PC-9 (cell line): ENCODE results near the gene GGACT. TPM values are rescaled to one million over a fixed set of nuclear protein-coding genes. Genes with fewer than 3 reads are reported as not detected.

ENCODE experiments used
- BruUV-seq: library from RNA; stranded (reverse); fragments of 400-500 nt; replicated peaks from 2 replicates; lab custom pipeline; 2021; lab: Mats Ljungman, UMichigan
- CTCF ChIA-PET: fragments of 300-600 bp; sonication (Branson Sonifier 250); formaldehyde crosslinking; loops from one replicate; lab custom pipeline; 2022; ENCODE audit warnings: antibody characterized with exemption; lab: Charles Lee
- POLR2A ChIA-PET: fragments of 300-600 bp; sonication (Branson Sonifier 250); formaldehyde crosslinking; loops from one replicate; lab custom pipeline; 2022; ENCODE audit warnings: antibody characterized with exemption; ENCODE audit not compliant: unreplicated experiment; lab: Charles Lee
- DNase-seq, 2 experiments: peaks; one replicate each; pipeline versions ENCODE4 v3.0.0 to v3.0.0-alpha.2; 2015 to 2022; ENCODE audit warnings: mixed read lengths in 1 of 2
- H2AFZ ChIP-seq: fragments of 200-600 bp; sonication (generic); 2 replicates; pipeline ENCODE4 v1.8.1; 2017; ENCODE audit warnings: antibody characterized with exemption
- H3F3A ChIP-seq: fragments of 200-600 bp; sonication (generic); 2 replicates; pipeline ENCODE4 v1.8.1; 2017; ENCODE audit warnings: antibody characterized with exemption, mild to moderate bottlenecking, low read depth; ENCODE audit not compliant: insufficient read depth
- H3K27ac ChIP-seq: fragments of 200-600 bp; sonication (generic); 2 replicates; pipeline ENCODE4 v1.6.1; 2016; ENCODE audit warnings: mixed run types
- H3K27me3 ChIP-seq: fragments of 200-600 bp; sonication (generic); 2 replicates; pipeline ENCODE4 v1.6.1; 2016; ENCODE audit warnings: low read depth, mixed run types; ENCODE audit not compliant: insufficient read depth
- H3K36me3 ChIP-seq: fragments of 200-600 bp; sonication (generic); 2 replicates; pipeline ENCODE4 v1.6.1; 2016; ENCODE audit warnings: low read depth, mixed run types
- H3K4me1 ChIP-seq: fragments of 200-600 bp; sonication (generic); replicated peaks from 2 replicates; pipeline ENCODE4 v1.6.1; 2016; ENCODE audit warnings: mixed run types; ENCODE audit not compliant: insufficient read depth
- H3K4me2 ChIP-seq: fragments of 200-600 bp; sonication (generic); 2 replicates; pipeline ENCODE4 v1.6.1; 2017; ENCODE audit warnings: mixed run types
- H3K4me3 ChIP-seq: fragments of 200-600 bp; sonication (generic); 2 replicates; pipeline ENCODE4 v1.6.1; 2016; ENCODE audit warnings: mixed run types
- H3K79me2 ChIP-seq: fragments of 200-600 bp; sonication (generic); 2 replicates; pipeline ENCODE4 v1.6.1; 2017; ENCODE audit warnings: low read depth, mixed run types
- H3K9me2 ChIP-seq: fragments of 200-600 bp; sonication (generic); 2 replicates; pipeline ENCODE4 v1.8.1; 2017; ENCODE audit warnings: mild to moderate bottlenecking; ENCODE audit not compliant: insufficient read depth
- H3K9me3 ChIP-seq: fragments of 200-600 bp; sonication (generic); 2 replicates; pipeline ENCODE4 v1.8.1; 2016; ENCODE audit warnings: low read depth; ENCODE audit not compliant: insufficient read depth
- H4K20me1 ChIP-seq: fragments of 200-600 bp; sonication (generic); 2 replicates; pipeline ENCODE4 v1.8.1; 2017; ENCODE audit not compliant: insufficient read depth
- CTCF ChIP-seq: fragments of 200-600 bp; sonication (generic); conservative IDR thresholded peaks from 2 replicates; pipeline ENCODE4 v1.6.1; 2017; ENCODE audit warnings: mixed run types, antibody characterized with exemption, mild to moderate bottlenecking, moderate library complexity
- EZH2 ChIP-seq: fragments of 200-600 bp; sonication (generic); IDR thresholded peaks from 2 replicates; pipeline ENCODE4 v1.8.0; 2017; ENCODE audit warnings: antibody characterized with exemption, low read depth
- intact Hi-C: fragments of 100-400 bp; cut with micrococcal nuclease; formaldehyde crosslinking; loops from one replicate; pipeline ENCODE4 v1.10.0; 2022; ENCODE audit not compliant: unreplicated experiment
- total RNA-seq: library from RNA; stranded (reverse); gene quantifications from 2 replicates; pipeline ENCODE4 v1.2.3, GENCODE V29; 2021

Gene GGACT
- total RNA-seq, 1 experiment from 2014 or later, result 4.9 TPM

- ChIA-PET CTCF (no interaction called here), POLR2A (interaction anchor here (0.5 kb wide), 1 partner anchor 9 kb away, joined by 4 read pairs; no protein-coding TSS in a partner anchor)
- intact Hi-C loops, result loop anchor here (5.0 to 10.0 kb wide), 2 partner anchors 59 to 101 kb away; no protein-coding TSS in a partner anchor
- H3K4me2 ChIP-seq, result no peak overlapping the region
- H4K20me1 ChIP-seq, result peaks cover 5% of the 10 kb centered on the region; the same call in 1 of the 2 replicates
- no peak overlapping the region for H3K27ac ChIP-seq
- BruUV-seq, result no TSS peak
- H3F3A ChIP-seq, result peaks cover 17% of the 10 kb centered on the region; the same call in 1 of the 2 replicates
- peaks cover 27% of the 10 kb centered on the region for H3K4me1 ChIP-seq
- H3K9me3 ChIP-seq, result no peaks in the 10 kb centered on the region
- no peak for TF ChIP-seq EZH2
- no peak for TF ChIP-seq CTCF
- H3K4me3 ChIP-seq, result no peak overlapping the region
- H3K9me2 ChIP-seq, result no peaks in the 10 kb centered on the region
- no peak for DNase-seq
- H2AFZ ChIP-seq, result no peak overlapping the region
- H3K79me2 ChIP-seq, result no peaks in the 10 kb centered on the region
- H3K27me3 ChIP-seq, result no peaks in the 10 kb centered on the region
- H3K36me3 ChIP-seq, result no peaks in the 10 kb centered on the region
Observed at GRCh38 chr13:100493418-100493817, 95.2 kb downstream of the GGACT start.

GRCh38 chr13:100491164-100491842, 97.3 kb downstream of the GGACT start:
- ChIA-PET CTCF (interaction anchor here (1.4 kb wide), 1 partner anchor 57 kb away, joined by 3 read pairs; no protein-coding TSS in a partner anchor), POLR2A (interaction anchor here (0.6 to 0.7 kb wide), 3 partner anchors 58 to 681 kb away, joined by 5 to 11 read pairs (median 6); no protein-coding TSS in a partner anchor)
- TF ChIP-seq EZH2 (no peak), CTCF (no peak)
- Histone ChIP-seq H3K4me2 (peak overlapping the region; percentile 58), H2AFZ (no peak overlapping the region), H4K20me1 (peaks cover 5% of the 10 kb centered on the region; the same call in 1 of the 2 replicates), H3K4me1 (peaks cover 27% of the 10 kb centered on the region), H3K9me2 (no peaks in the 10 kb centered on the region), H3K4me3 (no peak overlapping the region), H3K36me3 (no peaks in the 10 kb centered on the region), H3K27me3 (no peaks in the 10 kb centered on the region), H3K9me3 (no peaks in the 10 kb centered on the region), H3F3A (peaks cover 17% of the 10 kb centered on the region; the same call in 1 of the 2 replicates), H3K79me2 (no peaks in the 10 kb centered on the region), H3K27ac (no peak overlapping the region)
- DNase-seq, result no peak
- BruUV-seq, result no TSS peak
- intact Hi-C loops, result loop anchor here (5.0 to 10.0 kb wide), 2 partner anchors 57 to 99 kb away; no protein-coding TSS in a partner anchor

GRCh38 chr13:100490692-100491091, 97.9 kb downstream of the GGACT start:
- Histone ChIP-seq H3K9me2 (no peaks in the 10 kb centered on the region), H3K27me3 (no peaks in the 10 kb centered on the region), H3K4me3 (no peak overlapping the region), H4K20me1 (peaks cover 5% of the 10 kb centered on the region; the same call in 1 of the 2 replicates), H3K27ac (no peak overlapping the region), H3F3A (peaks cover 17% of the 10 kb centered on the region; the same call in 1 of the 2 replicates), H2AFZ (no peak overlapping the region), H3K4me2 (peak overlapping the region; percentile 58), H3K79me2 (no peaks in the 10 kb centered on the region), H3K4me1 (peaks cover 27% of the 10 kb centered on the region), H3K9me3 (no peaks in the 10 kb centered on the region), H3K36me3 (no peaks in the 10 kb centered on the region)
- TF ChIP-seq CTCF (no peak), EZH2 (no peak)
- intact Hi-C loops, result loop anchor here (5.0 to 10.0 kb wide), 2 partner anchors 56 to 98 kb away; no protein-coding TSS in a partner anchor
- ChIA-PET POLR2A (interaction anchor here (0.6 to 0.7 kb wide), 3 partner anchors 57 to 680 kb away, joined by 5 to 11 read pairs (median 5); no protein-coding TSS in a partner anchor), CTCF (interaction anchor here (1.4 kb wide), 1 partner anchor 56 kb away, joined by 3 read pairs; no protein-coding TSS in a partner anchor)
- BruUV-seq, result no TSS peak
- DNase-seq, result peak; percentile 68 to 82
